Mammary epithelial cell (primary cell): ENCODE data around the gene STK35.

Experiments
- EZH2 ChIP-seq: IDR thresholded peaks from 2 replicates; pipeline ENCODE4 v1.6.1; 2012; ENCODE audit warnings: low read length, inconsistent platforms, borderline replicate concordance
- TF ChIP-seq, protein P1 (sequence below), 2 donors: IDR thresholded peaks in 1 of 2; conservative IDR thresholded peaks in 1 of 2; 2 replicates each; pipeline ENCODE4 v1.5.1; 2011 to 2012; ENCODE audit warnings: inconsistent platforms in 2 of 2, low read length in 2 of 2, mild to moderate bottlenecking in 2 of 2, control low read depth in 1 of 2, low read depth in 1 of 2; ENCODE audit not compliant: insufficient read depth in 1 of 2; ENCODE audit errors: extremely low read depth in 1 of 2

DNA sequence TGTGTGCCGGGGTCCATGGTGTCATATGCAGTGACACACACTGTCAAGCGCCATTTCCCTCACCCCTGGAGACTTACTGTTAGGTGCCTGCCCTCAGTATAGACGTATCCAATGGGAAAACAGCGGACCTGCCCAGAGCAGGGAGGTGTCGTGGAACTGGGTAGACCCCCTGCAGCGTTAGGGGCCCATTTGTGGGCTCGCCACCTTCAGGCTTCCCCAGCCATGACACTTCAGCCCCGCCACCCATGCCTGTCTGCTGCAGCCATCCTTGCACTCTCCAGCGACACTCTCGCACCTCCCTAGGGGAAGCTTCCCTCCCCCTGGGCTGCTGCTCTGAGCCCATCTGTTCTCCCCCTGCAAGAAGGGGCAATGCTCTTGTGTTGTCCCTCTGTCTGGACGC lies 43.2 kb downstream of the STK35 start:
- TF ChIP-seq, protein P1, sequence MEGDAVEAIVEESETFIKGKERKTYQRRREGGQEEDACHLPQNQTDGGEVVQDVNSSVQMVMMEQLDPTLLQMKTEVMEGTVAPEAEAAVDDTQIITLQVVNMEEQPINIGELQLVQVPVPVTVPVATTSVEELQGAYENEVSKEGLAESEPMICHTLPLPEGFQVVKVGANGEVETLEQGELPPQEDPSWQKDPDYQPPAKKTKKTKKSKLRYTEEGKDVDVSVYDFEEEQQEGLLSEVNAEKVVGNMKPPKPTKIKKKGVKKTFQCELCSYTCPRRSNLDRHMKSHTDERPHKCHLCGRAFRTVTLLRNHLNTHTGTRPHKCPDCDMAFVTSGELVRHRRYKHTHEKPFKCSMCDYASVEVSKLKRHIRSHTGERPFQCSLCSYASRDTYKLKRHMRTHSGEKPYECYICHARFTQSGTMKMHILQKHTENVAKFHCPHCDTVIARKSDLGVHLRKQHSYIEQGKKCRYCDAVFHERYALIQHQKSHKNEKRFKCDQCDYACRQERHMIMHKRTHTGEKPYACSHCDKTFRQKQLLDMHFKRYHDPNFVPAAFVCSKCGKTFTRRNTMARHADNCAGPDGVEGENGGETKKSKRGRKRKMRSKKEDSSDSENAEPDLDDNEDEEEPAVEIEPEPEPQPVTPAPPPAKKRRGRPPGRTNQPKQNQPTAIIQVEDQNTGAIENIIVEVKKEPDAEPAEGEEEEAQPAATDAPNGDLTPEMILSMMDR (conservative IDR thresholded peaks at IDR 0.05 in 1 of 2, IDR thresholded peaks at IDR 0.05 in 1 of 2; ENCODE audit: extremely low read depth in 1 of 2, insufficient read depth in 1 of 2, low read depth in 1 of 2, low read length in 2 of 2): no peak
- no peak for TF ChIP-seq EZH2
